PC-3 (cell line): ENCODE measurements around the gene VTN.

Experiments used
- EZH2 ChIP-seq: fragments of 300-600 bp; sonication (generic); IDR thresholded peaks from one replicate; pipeline ENCODE4 v1.6.1; 2017; ENCODE audit warnings: antibody characterized with exemption, mild to moderate bottlenecking, low read length; ENCODE audit not compliant: unreplicated experiment
- TF ChIP-seq, protein P1 (sequence below): fragments of 300-600 bp; sonication (generic); conservative IDR thresholded peaks from 2 replicates; pipeline ENCODE4 v1.5.1; 2017; ENCODE audit warnings: antibody characterized with exemption, low read depth, mild to moderate bottlenecking, low read length

GRCh38 chr17:28363776-28364650, 6.1 kb downstream of the VTN start:
- TF ChIP-seq, protein P1, sequence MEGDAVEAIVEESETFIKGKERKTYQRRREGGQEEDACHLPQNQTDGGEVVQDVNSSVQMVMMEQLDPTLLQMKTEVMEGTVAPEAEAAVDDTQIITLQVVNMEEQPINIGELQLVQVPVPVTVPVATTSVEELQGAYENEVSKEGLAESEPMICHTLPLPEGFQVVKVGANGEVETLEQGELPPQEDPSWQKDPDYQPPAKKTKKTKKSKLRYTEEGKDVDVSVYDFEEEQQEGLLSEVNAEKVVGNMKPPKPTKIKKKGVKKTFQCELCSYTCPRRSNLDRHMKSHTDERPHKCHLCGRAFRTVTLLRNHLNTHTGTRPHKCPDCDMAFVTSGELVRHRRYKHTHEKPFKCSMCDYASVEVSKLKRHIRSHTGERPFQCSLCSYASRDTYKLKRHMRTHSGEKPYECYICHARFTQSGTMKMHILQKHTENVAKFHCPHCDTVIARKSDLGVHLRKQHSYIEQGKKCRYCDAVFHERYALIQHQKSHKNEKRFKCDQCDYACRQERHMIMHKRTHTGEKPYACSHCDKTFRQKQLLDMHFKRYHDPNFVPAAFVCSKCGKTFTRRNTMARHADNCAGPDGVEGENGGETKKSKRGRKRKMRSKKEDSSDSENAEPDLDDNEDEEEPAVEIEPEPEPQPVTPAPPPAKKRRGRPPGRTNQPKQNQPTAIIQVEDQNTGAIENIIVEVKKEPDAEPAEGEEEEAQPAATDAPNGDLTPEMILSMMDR = no peak
- no peak for TF ChIP-seq EZH2
